ENCODE measurements around the gene FGF8.

Gene FGF8

DNA sequence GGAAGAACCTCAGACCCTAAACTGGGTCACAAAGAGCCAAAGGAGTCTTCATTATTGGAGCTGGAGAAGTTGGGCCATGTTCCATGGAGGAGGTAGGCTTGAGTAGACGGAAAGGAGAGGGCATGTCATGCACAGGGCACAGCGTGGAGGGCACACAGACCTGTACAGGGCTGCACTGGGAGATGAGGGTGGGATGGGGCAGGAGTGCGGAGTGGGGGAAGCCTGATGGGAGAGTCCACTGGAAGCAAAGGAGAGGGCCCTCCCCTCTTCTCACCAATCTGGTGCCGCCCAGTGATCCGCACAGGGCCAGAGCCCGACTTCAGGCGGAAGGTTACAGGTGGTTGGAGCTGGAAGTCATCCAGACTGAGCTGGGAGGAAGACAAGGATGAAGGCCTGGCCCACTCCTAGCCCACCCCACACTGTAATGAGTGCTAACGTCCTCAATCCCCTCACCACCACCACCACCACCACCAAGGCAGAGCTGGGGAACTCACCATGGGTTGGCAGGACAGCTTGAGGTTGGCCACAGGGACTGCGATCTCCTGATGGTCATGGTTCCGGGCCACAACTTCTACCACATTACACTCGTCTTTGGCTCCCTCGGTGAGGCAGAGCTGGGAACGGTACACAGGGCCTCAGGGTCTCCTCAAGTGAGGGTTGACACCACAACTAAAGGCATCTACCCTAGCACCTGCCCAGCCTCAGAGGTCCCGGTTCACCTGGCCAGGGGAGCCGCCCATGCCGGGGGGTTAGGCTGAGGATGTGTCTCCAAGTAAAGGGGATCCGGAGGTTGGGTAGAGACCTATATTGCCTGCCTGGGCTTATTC, 6.3 kb upstream of the FGF8 start:
- no peak for DNase-seq

DNA sequence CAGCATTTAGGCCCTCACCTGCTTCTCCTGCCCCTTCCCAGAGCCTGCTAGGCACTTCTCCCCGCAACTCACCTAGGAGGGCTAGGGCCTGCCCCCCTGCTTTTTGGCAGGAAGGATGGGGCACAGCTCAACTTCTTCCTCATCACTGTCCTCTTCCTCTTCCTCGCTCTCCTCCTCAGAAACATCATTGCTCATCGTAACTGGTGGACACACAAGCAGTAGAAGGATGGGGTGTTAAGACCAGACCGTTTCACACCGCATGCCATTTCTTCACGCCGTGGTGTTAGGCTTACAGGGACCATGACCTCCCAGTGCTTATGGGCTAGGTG, 5.7 kb upstream of the FGF8 start:
- no peak for DNase-seq

DNA sequence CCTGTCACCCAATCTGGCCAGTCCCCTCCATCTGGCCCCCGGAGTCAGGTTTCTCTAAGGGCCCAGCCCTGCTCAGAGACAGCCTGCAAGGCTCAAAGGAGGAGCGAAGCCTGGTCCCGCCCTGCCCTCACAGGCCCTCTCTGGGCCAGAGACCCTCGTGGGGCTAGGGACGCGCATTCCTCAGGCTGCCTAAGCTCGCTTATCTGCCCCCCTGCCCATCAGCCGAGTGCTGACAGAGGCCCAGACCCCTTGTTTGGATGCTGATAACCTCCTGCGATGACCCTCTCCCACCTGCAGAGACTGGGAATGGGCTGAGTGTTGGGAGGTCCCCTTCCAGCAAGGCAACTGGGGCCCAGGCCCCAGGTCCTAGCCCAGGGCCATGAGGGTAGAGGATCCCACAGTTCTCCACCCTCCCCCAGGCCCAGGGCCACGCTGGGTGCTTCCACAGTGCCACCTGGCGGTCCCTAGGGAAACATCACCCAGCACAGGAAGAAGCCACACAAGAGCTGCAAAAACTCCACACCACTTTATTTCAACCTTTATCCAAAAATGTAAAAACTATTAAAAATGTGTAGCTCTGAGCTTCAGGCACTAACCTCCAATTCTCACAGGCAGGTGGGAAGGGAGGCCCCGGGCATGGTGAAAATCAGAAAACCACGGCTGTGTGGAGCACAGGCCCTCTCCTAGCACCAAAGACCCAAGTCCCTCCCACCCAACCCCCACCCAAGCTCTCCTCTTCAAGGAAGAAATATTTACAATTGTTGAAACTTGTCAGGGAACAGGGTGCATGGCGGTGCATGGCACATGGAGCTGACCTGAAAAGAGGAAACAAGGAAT, 5.1 kb upstream of the FGF8 start:
- DNase-seq = peak; percentile 76

DNA sequence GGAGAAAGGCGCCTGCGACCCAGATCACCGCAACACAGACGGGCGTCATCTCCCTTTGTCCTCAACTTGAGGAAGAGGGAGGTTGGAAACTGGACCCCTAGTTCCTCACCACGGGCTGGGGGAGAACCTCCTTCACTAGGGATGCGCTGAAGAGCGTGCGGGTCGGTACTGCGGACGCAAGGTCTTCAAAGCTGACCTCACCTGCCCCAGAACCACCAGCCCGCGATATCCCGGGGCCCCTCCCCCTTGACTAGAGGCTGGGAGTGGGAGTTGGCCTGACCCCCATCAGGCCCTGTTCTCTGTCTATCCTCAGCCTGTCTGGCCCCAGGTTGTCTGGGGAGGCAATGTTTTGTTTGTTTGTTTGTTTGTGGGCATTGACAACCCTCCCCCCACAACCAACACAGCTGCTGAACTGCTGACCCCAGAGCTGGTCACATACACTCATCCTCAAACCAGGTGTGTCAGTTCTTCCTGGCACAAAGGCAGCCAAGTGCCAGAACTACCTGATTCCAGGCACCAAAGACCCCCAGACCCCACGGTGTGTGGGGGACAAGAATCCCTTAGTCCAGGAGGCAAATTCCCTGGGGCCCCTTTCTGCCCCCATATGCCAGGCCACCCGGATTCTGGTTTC, 4.4 kb upstream of the FGF8 start:
- DNase-seq = no peak

DNA sequence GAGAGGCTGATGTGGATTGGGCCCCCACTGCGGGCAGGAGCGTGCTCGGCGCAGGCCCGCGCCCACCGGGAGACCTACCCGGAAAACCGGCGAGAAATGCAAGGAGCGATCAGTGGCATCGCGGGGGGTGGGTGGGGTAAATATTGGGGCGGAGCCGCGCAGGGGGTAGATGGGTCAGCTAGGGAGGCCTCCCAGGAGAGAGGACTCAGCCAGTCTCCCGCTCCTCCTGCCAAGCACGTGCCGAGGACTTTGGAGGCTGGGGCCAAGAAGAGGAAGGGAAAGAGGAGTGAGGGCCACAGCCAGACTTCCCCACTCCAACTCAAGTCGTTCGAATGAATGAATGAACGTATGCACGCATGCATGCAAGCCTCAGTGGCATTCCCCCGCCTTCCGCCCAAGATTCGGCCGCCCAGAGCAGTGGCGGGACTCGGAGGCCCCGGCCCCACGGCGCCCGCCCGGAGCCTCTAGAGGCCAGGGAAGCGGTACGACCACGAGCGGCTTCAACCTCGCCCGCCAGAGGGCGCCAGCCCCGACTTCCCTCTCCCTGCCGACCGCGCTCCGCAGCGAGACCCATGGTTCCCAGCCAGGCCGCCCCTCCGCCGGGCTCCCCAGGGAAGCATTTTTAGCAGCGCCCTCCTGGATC, 3.8 kb upstream of the FGF8 start:
- peak; percentile 89 for DNase-seq

DNA sequence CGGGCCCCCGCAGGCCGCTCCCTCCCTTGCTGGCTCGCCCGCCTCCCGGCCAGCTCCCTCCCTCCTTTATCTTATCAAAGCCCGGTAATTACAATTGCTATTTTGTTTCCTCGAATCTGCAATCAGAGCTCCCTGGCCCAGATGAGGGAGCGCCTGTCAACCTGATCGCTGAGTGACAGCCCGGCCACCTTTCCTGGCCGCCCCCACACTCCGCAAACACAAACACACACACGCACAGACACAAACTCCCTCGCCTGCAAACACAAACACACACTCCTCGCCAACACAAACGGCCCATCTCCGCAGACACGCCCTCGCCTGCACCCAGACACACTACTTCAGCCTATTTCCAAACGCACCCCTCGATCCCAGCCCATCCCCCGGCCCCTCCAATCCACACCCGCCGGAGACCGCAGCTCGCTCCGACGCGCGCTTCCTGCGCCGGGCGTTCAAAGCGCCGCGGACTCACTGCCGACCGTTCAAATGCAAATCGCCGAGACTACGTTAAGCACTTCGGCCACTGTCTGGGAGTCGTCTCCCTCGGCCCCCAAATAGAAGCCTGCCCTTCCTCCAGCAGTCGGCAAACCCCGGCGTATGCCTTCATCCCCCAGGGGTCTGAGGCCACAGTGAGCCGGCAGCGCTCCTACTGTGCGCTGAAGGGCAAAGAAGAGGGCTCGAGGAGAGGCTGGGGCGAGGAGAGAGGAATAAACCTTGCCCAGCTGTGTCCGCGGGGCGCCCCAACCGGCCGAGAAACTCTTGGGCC, 3.0 kb upstream of the FGF8 start:
- peak; percentile 27 for DNase-seq

DNA sequence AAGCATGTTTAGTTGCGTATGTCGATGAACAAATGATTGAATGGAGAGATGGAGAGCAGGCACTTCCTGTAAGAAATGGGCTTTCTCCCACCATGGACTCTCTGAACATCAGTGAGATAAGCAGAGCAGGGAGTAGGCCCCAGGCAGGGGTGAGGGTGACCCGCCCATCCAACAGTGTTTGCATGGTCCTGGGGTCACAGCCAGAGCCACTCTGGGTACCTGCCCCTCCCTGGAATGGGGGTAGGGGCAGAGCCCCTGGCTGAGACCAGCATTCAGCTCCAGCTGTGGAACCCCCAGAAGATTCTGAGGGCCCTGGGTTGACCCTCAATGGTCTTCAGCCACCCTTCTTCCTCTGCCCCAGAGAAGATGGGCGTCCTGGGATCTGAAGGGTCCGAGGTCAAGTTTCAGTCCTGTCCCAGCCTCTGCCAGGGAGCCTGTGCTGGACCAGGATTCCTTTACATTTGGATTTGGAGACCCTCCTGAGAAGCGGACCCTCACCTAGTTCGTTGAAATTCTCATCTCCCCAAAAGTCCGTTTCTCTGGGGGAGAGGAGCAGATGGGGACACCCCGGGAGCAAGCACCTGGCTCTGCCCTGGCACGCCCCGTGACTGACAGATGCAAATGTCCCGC, 2.4 kb upstream of the FGF8 start:
- no peak for DNase-seq

DNA sequence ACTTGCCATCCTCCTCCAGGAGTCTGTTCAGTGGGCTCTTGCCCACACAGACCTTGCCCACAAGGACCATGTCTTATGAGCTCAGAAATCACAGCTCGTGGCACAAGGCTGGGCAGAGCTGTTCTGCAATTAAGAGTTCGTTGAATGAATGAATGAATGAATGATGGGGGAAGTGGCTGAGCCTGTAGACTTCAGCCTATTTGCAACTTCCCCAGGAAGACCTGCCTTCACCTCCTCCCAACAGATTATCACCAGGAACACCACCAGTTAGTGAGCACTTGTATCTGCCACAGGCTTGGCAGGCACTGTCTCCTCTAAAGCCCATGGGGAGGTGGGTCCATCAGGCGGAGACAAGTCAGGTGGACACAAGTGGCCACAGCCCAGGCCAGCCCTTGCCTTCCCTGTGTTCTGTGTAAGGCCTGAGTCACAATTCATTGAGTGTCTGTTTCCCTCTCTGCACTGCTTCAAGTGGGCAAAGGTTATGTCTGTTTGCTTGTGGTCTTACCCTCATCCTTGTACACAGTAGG, 1.8 kb upstream of the FGF8 start:
- no peak for DNase-seq

DNA sequence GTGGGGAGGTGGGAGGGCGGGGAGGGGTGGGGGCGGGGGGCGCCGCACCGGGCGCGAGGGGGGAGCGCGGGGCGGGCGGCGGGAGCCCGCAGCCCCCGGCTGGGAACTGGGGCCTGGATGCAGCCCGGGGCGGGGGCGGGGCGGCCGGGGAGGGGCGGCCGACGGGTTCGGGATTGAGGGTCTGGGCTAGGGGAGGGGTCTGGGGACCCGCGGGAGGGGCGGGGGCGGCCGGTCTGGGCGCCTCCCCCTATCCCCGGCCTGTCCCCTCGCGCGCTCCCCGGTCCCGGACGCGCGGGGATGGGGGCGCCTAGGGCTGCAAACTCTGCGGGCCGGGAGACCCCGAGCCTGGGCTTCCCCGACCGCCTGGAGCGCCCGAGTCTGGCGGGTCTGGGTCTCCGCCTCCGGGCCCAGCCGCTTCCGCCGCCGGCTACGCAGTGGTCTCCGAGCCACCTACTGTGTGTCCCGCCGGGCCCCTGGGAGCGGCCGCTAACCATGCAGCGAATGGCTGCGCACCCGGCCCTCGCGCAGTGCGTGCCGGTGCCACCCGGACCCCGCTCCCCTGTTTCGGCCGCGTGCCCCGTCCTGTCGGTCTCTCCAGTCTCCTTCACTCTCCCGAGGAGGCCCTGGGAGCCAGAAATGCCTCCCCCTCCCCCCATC, 375 bp upstream of the FGF8 start:
- no peak for DNase-seq

DNA sequence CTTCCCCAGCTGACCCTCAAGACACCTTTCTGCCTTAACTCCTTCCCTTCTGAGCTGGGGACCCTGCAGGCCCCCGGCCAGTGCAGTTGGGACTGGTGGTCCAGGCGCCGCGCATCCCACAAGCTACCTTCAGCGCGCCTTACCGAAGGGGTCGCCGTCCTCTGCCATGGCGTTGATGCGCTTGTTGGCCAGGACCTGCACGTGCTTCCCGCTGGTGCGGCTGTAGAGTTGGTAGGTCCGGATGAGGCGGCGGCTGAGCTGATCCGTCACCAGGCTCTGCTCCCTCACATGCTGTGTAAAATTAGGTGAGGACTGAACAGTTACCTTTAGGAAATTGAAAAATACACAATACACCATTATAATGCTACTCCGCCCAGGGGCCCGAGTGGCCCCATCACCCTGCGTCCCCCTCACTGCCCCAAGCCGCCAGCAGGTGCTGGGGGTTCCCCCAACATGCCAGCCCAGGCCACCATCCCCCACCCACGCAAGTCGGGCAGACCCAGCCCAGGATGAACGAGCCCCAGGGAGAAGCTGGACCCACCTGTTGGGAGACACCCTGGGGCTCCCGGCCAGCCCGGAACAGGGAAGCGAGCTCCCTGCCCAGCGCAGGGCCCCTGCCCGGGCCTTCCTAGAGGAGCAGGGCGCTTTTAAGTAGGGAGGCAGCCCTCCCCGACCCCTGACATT, 1.2 kb downstream of the FGF8 start:
- no peak for DNase-seq

DNA sequence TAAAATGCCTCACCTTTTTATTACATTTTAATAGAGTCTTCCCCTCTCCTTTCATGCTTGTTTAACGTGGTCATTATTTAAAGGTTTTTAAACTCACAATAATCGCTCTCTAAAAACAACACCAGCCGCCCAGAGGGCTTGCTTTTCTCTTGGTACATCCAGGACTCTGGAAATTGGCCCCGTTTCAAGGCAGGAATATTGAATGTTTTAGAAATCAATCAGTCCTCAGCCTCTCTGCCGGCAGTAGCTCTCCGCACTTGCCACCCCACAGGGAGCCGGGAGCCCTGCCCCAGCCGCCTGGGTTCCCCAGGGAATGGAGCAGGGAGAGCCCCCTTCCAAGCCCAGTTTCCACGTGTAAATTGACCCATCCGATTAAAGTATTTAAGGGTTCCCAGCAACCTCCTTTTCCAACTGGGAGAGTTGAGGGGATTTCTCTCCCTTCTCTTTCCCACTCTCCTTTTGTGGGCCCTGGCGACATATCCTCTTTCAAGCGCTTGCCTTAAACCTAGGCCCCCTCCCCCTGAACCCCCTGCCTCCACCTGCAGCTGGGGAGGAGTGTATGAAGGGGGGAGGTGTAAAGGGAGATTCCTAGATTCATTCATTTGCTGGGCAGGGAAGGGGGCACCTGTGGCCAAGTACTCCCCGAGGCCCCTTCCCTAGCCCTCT, 1.9 kb downstream of the FGF8 start:
- DNase-seq = no peak

DNA sequence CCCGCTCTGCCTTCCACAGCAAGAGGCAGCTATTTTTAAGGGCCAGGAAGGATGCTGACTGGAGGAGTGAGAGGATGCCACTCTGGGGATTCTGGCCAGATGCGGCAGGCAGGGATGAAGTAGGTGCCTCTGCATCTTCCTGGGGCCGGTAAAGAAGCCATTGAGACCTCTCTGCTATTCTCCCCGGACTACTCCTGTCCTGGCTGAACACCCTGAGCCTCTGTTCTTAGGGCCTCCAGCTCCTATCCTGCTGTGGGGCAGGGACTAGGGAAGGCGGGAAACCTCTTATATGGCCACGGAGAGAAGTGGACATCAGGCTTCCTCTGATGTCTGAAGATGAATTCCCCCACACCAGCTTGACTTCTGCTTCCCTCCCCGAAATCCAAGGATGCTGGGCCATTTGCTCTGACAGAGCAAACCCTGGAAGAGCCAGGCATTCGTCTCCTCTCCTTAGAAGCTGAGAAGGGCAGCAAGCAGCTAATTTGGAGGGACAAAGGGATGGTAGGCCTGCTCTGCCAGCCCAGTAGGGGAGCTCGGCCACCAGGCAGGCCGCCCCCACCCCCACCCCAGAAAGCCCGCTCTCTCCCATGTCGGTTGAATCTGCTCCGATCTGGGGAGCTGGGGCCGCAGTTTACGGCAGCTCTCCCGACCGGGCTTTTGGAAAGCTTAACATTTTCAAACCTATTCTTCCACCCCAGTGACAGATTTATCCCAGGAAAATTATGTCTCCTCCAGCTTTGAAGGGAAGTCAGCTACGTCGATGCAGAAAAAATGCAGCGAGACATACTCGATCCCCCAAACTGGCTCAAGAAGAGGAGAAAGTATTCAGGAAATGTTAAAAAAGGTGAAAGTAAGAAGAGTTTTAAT, 2.8 kb downstream of the FGF8 start:
- DNase-seq = no peak

DNA sequence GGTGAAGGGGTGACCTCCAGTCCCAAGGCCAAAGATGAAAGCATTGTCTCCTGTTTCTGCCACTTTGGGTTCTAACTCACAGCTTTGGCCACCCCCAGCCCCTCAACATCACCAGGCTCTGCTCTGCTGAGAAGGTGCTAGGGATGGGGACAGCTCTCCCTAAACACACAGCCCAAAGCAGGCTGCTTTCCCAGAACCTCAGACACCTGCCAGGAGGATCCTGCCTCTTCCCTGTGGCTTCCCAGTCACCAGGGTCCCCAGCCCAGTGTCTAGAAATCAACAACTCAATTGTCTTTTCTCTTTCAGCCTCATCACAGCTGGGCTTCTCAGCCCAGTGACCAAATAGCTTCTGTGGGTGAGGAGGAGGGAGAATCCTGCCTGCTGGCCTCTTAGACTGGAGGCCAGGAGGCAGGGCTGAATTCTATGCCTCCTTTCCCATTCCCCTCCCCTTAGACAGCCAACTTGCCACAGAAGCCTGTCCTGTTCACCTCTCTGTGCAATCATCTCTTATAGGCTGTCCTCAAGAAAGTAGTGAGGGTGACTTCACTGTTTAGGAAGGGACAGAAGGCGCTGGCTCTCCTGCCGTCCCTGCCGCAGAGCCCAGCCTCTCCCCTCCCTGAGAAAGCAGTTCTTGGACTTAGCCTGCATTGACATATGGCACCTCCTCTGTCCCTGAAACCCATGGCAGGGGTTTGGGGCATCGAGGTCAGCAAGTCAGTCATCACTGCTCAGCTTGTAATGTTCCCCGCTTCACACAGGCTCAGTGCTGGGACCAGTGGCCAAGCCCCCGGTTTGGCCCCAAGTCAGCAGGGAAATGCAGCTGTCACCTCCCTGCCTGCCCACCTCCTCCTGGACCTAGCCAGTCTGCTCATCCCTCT, 3.7 kb downstream of the FGF8 start:
- no peak for DNase-seq

DNA sequence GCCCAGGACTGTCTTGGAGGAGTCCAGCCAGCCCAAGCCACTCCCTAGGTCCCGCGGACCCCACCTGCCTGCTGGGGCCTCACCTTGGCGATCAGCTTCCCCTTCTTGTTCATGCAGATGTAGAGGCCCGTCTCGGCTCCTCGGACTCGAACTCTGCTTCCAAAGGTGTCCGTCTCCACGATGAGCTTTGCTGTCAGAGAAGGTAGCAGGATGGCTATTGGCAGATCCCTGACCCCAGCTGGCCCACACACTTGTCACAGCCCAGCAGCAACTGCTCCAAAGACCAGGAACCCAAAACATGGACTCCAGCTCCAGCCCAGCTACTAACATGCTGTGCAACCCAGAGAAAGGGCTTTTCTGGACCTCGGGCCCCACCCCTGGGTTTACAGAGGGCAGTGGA, 4.5 kb downstream of the FGF8 start:
- no peak for DNase-seq

DNA sequence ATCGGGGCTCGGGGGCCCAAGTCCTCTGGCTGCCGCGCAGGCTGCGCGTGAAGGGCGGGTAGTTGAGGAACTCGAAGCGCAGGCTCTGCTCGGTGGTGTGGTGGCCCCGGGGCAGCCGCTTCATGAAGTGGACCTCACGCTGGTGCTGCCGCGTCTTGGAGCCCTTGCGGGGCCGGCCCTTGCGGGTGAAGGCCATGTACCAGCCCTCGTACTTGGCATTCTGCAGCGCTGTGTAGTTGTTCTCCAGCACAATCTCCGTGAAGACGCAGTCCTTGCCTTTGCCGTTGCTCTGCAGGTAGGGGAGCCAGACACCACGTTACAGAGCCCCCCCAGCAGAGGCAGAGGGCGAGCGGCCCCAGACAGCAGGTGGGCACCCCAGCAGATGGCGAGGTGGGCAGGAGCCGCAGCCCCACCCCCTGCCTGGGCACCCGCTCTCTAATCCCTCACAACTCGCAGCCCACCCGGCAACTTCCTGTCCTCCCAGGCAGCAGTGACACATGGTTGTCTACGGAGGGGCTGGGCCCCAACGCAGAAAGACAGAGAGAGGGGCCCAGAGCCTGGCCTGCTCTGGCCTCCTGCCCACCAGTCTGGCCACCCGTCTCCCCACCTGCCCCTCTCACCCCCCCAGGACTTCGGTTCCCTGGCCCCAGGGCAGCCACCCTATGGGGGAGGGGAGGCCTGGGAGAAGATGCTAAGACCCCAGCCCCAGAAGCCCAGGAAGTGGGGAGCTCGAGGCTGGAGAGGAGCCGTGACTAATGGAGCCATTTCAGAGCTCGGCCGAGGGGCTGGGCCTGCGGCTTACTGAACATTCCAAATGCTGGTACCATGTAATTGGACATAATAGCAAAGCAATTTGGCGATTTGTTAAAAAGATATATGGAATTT, 5.3 kb downstream of the FGF8 start:
- DNase-seq = no peak

DNA sequence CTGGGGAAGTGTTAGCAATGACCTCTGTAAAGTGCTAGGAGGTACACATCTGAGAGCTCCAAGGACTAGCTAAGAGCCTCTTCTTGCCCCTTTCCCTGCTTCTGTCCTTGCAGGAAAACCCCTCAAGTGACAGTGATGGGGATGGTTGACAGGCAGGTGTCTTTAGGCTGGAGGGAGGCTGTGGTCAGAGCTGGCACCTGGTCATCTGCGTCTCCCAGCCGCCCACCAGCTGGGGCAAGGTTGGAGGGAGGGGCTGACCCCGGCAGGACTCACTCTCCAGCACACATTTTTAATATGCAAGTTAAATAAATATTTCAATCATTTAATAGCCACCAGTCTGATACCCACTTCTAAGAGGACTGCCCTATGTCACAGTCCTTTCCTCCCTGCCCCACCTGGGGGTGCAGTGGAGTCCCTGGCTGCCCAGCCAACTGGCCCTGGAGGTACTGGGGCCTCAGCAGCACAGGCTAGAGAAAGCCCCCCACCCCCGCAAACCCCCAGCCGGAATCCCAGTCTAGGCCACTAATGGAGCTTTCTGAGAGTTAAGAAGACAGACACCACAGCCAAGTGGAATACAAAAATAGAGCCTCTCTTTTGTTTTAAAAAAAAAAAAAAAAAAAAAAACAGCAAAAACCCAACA, 6.3 kb downstream of the FGF8 start:
- no peak for DNase-seq

DNA sequence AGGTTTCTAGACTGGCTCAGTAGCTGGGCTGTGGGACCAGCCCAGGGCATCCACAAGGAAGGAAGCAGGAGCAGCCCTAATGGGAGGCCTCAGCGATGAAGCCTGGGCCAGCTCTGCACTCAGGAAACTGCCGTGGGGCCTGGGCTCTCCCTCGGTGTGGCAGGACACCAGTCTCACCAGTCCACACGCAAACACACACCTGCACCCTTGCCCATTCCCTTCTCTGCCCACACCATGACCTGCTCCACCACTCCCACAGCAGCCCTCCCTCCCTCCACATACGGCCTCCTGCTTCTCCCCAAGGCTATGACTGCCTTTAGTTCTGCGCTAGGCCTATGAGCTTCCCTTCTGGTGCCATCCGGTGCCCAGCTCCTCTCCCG, 7.1 kb downstream of the FGF8 start:
- no peak for DNase-seq
